AG04449 (cell line): ENCODE measurements around the gene IQCC.
A peak's percentile ranks its signal among the peaks of the same experiment; 100 is the strongest.

Experiments used
- CTCF ChIA-PET: fragments of 350-600 bp; formaldehyde crosslinking; extraction: SDS; loops from one replicate; lab custom pipeline; 2021; ENCODE audit warnings: antibody characterized with exemption; lab: Yijun Ruan, JAX
- POLR2A ChIA-PET: fragments of 400-600, 350-600 bp; formaldehyde crosslinking; extraction: SDS; loops from one replicate; lab custom pipeline; 2020; ENCODE audit warnings: antibody characterized with exemption, inconsistent platforms; lab: Yijun Ruan, JAX
- DNase-seq: peaks from one replicate; pipeline ENCODE4 v3.0.0-alpha.2; 2010; ENCODE audit warnings: low read depth, low spot score
- H3K4me3 ChIP-seq: 2 replicates; pipeline ENCODE4 v1.5.1; 2011; ENCODE audit warnings: low read depth, mild to moderate bottlenecking, control low read depth, low read length
- TF ChIP-seq, protein P1 (sequence below): IDR thresholded peaks from one replicate; pipeline ENCODE4 v1.5.1; 2011; ENCODE audit warnings: mild to moderate bottlenecking, moderate library complexity, low read length, control low read depth, inconsistent platforms; ENCODE audit not compliant: insufficient read depth; ENCODE audit errors: missing control alignments

Gene IQCC

DNA sequence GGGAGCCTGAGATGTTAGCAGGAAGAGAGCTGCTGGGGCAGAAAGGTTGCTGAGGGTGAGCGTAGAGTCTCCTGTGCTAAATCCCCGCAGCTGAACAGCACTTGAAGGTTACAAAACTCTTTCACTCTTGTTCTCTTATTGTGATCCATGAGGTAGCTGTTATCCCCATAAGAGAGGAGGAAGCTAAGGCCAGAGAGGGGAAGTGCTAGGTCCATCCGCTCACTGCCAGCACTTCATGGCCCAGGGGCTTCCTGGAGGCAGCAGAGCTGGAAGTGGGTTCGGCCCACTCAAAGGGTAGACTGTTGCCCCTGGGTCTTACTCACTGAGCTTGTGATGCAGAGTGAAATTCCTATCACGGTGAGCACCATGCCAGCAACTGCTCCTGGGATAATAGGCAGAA is 11.1 kb downstream of the IQCC start:
- ChIA-PET POLR2A (interaction anchor here (0.9 to 2.1 kb wide), 3 partner anchors 11 to 119 kb away, joined by 3 to 22 read pairs (median 6); partner anchors contain the start of genes CCDC28B, IQCC and MARCKSL1), CTCF (interaction anchor here (0.8 to 8.0 kb wide), 35 partner anchors 10 to 198 kb away, joined by 3 to 103 read pairs (median 9); partner anchors contain the start of genes BSDC1, CCDC28B, FAM167B and FAM229A)
- no peak for DNase-seq
- H3K4me3 ChIP-seq = no peak overlapping the region
- TF ChIP-seq, protein P1, sequence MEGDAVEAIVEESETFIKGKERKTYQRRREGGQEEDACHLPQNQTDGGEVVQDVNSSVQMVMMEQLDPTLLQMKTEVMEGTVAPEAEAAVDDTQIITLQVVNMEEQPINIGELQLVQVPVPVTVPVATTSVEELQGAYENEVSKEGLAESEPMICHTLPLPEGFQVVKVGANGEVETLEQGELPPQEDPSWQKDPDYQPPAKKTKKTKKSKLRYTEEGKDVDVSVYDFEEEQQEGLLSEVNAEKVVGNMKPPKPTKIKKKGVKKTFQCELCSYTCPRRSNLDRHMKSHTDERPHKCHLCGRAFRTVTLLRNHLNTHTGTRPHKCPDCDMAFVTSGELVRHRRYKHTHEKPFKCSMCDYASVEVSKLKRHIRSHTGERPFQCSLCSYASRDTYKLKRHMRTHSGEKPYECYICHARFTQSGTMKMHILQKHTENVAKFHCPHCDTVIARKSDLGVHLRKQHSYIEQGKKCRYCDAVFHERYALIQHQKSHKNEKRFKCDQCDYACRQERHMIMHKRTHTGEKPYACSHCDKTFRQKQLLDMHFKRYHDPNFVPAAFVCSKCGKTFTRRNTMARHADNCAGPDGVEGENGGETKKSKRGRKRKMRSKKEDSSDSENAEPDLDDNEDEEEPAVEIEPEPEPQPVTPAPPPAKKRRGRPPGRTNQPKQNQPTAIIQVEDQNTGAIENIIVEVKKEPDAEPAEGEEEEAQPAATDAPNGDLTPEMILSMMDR = no peak

DNA sequence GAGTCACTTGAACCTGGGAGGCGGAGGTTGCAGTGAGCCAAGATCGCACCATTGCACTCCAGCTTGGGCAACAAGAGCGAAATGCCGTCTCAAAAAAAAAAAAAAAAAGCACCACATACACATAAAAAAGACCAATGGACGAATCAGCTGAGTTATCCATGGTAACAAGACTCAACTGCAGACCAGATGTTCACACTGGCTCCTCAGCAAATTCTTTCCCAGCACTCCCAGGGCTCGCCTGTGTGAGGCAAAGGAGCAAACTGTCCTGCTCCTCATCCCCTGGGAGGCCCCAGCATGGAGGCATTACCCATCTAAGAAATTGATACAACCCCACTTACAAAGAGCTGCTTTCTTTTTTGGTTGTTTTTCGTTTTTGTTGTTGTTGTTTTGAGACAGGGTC is 13.6 kb downstream of the IQCC start:
- DNase-seq = no peak
- ChIA-PET POLR2A (interaction anchor here (1.0 kb wide), 1 partner anchor 117 kb away, joined by 3 read pairs; the partner anchor contains the start of gene MARCKSL1), CTCF (interaction anchor here (1.2 to 1.5 kb wide), 5 partner anchors 11 to 117 kb away, joined by 3 to 6 read pairs (median 3); partner anchors contain the start of genes DCDC2B and MARCKSL1)
- no peak overlapping the region for H3K4me3 ChIP-seq
- TF ChIP-seq, protein P1 = no peak

DNA sequence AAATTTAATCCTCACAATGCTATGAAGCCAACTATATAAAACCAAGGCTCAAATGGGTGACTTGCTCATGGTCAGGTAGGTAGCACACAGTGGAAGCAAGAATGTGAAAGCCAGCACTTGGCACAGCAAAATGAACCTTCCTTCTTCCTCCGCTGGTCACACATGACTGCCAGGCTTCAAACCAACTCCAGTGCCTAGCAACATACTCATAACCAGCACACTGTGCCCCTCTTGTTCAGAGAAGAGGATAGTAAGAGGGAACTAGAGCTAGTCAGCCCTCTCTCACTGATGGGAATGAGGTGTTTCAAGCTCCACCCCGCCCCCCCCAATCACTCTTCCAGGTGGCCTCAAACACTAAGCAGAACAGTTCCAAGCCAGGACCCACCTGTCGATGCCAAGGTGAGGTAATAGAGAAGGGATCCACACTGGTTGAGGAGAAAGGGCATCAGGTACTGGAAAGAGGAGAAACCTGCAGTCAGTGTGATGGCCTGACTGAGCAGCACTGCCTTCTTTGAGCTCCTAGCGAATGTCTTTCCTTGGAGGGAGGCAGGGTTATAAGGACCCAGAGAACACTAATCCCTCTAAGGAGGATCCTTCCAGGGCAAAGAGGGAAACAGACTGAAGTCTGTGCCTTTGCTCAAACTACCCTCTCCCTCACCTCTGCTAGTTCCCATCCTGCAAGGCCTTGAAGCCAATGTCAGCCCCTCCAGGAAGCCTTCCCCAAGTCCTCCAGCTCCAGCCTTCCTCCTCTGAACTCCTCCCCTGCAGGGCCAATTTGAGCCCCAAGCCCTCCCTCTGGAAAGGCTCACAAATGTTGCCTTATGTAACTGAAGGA is 15.5 kb downstream of the IQCC start:
- TF ChIP-seq, protein P1 = no peak
- CTCF ChIA-PET = interaction anchor here (0.8 to 1.1 kb wide), 3 partner anchors 27 to 132 kb away, joined by 3 to 5 read pairs (median 3); no protein-coding TSS in a partner anchor
- no peak for DNase-seq
- H3K4me3 ChIP-seq = peak overlapping the region; percentile 92
- POLR2A ChIA-PET = interaction anchor here (0.6 to 1.8 kb wide), 2 partner anchors 115 to 187 kb away, joined by 4 to 6 read pairs; partner anchors contain the start of gene MARCKSL1

DNA sequence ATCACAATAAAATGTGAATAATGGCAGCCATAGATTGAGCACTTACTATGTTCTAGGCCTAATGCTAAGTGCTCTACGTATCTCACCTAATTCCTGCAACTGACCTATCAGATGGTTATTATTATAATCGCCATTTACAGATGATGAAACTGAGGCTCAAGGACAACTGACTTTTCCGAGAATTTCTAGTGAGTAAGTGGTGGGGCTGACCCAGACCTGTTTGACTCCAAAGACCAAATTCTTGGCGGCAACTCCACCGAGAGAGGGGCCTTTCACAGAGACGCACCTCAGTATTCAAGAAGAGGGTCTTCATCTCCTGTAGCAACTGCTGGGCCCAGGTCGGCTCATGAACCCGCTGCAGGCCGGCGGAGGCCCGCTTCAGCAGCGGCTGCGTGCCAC is 16.1 kb downstream of the IQCC start:
- ChIA-PET POLR2A (interaction anchor here (1.8 kb wide), 1 partner anchor 115 kb away, joined by 6 read pairs; the partner anchor contains the start of gene MARCKSL1), CTCF (interaction anchor here (1.1 kb wide), 1 partner anchor 131 kb away, joined by 3 read pairs; no protein-coding TSS in a partner anchor)

DNA sequence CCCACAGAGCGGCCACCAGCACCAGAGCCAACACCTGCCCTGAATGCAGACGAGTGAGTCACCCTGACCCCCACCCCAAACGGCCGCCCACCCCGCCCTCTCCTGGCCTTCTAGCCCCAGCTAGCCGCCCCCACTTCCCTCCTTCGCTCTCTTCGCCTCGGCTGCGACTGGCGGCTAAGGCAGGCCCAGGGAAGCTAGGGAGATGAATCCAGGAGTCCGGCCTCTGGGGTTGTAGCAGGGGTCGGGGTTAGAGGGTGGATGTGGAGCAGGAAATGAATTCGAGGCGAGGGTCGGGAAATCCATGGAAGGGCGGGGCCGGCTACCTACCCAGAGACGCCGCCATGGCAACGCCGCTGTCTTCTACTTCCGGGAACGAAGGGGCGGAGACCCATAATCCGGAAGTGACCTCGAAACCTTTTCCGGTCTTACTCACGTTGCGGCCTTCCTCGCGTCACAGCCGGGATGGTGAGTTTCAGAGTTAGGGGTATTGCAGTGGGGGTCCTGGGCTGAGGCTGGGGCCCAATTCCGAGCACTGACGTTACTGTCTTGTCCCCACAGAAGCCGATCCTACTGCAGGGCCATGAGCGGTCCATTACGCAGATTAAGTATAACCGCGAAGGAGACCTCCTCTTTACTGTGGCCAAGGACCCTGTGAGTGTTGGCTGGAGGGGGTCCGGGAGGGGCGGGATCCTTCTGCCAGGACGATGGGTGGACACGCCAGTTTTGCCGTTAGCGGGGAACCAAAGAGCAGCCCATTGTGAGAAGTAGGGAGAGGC is 16.7 kb downstream of the IQCC start, which contains the start of the genes EIF3I and TMEM234:
EIF3I (plus strand) TSS at position 428 of the 776 bp plus-strand sequence; CDS start at position 463, 35 bp downstream.
TMEM234 (minus strand) TSS at position 374 of the 776 bp plus-strand sequence; CDS start at position 343, 31 bp downstream.
- no peak for DNase-seq
- ChIA-PET POLR2A (interaction anchor here (0.7 kb wide), 1 partner anchor 113 kb away, joined by 3 read pairs; no protein-coding TSS in a partner anchor), CTCF (interaction anchor here (1.0 kb wide), 1 partner anchor 114 kb away, joined by 4 read pairs; the partner anchor contains the start of gene MARCKSL1)
- H3K4me3 ChIP-seq = peak within 1 kb of the TSS; percentile 92
- TF ChIP-seq, protein P1 = no peak

More for the DNA sequence above, 16.1 kb downstream of the IQCC start:
- no peak for DNase-seq
- H3K4me3 ChIP-seq = peak overlapping the region; percentile 92
- TF ChIP-seq, protein P1 = no peak
